ENCODE results near the gene ACTL7B. TPM values are rescaled to one million over a fixed set of nuclear protein-coding genes. Genes with fewer than 3 reads are reported as not detected.

The ACTL7B gene
- under 1 TPM; 0.08 to 0.25 TPM for total RNA-seq
- not detected for polyA plus RNA-seq (2013, experiment 1 of 2)
- polyA plus RNA-seq (2013, experiment 2 of 2): 0.08 TPM
- 0 to 0.29 (median 0) reads per million in 172 experiments for total RNA-seq

GRCh38 chr9:108855888-108856287 is at the start of gene ACTL7B:
Gene ACTL7B, minus strand, starts transcription at chr9:108855986. Its CDS starts 56 bp downstream, at chr9:108855930.
- ChIA-PET POLR2A (no interaction called here), CTCF (no interaction called here)
- ATAC-seq (ENCODE audit: poor library complexity) (no peak), DNase-seq (no peak)
- H3K27me3 ChIP-seq (ENCODE audit: control insufficient read depth in 1 of 2, insufficient read depth in 2 of 2, low read length in 2 of 2): no peaks in the 10 kb centered on the region
- Mint-ChIP-seq H3K27me3 (peaks cover 8% of the 10 kb centered on the region), H3K9me3 (no peaks in the 10 kb centered on the region), H3K27ac (no peak within 1 kb of the TSS), H3K4me1 (ENCODE audit: low read depth) (no peaks in the 10 kb centered on the region), H3K4me3 (no peak within 1 kb of the TSS), H3K36me3 (ENCODE audit: low read depth) (no peaks in the 10 kb centered on the region)
- no peak for TF ChIP-seq CTCF (IDR thresholded peaks at IDR 0.05)
- H3K4me1 ChIP-seq (ENCODE audit: insufficient read depth, low read length): no peaks in the 10 kb centered on the region
- H3K4me3 ChIP-seq (ENCODE audit: low read length): no peak within 1 kb of the TSS
- no peaks in the 10 kb centered on the region for H3K36me3 ChIP-seq (ENCODE audit: insufficient read depth, low read length)
- intact Hi-C loops (cut with DNase I, micrococcal nuclease): no loop called here
- H3K27ac ChIP-seq (ENCODE audit: low read depth in 1 of 2, low read length in 2 of 2): no peak within 1 kb of the TSS
- peaks cover 0 to 13% of the 10 kb centered on the region in 2 experiments for H3K9me3 ChIP-seq (ENCODE audit: control insufficient read depth in 1 of 2, insufficient read depth in 1 of 2, low read length in 2 of 2)

GRCh38 chr9:108905494-108905893 is 49.7 kb upstream of the ACTL7B start:
- Mint-ChIP-seq H3K27ac (no peak overlapping the region), H3K4me3 (no peak overlapping the region), H3K9me3 (no peaks in the 10 kb centered on the region), H3K36me3 (ENCODE audit: low read depth) (peaks cover 96% of the 10 kb centered on the region), H3K27me3 (no peaks in the 10 kb centered on the region), H3K4me1 (ENCODE audit: low read depth) (peaks cover 3% of the 10 kb centered on the region)
- Histone ChIP-seq H3K27me3 (ENCODE audit: control insufficient read depth in 1 of 2, insufficient read depth in 2 of 2, low read length in 2 of 2) (no peaks in the 10 kb centered on the region), H3K9me3 (ENCODE audit: control insufficient read depth in 1 of 2, insufficient read depth in 1 of 2, low read length in 2 of 2) (no peaks in the 10 kb centered on the region), H3K36me3 (ENCODE audit: insufficient read depth, low read length) (peaks cover 79% of the 10 kb centered on the region), H3K4me1 (ENCODE audit: insufficient read depth, low read length) (no peaks in the 10 kb centered on the region), H3K27ac (ENCODE audit: low read depth in 1 of 2, low read length in 2 of 2) (no peak overlapping the region), H3K4me3 (ENCODE audit: low read length) (no peak overlapping the region)
- ATAC-seq (ENCODE audit: poor library complexity) (no peak), DNase-seq (no peak)
- ChIA-PET CTCF (no interaction called here), POLR2A (no interaction called here)
- TF ChIP-seq CTCF (IDR thresholded peaks at IDR 0.05): no peak
- intact Hi-C loops (cut with DNase I, micrococcal nuclease): loop anchor here in 1 of 2 experiments (5.0 kb wide), 1 partner anchor 292 kb away; no protein-coding TSS in a partner anchor

- Histone ChIP-seq H3K27ac (ENCODE audit: low read depth in 1 of 2, low read length in 2 of 2) (no peak overlapping the region), H3K4me1 (ENCODE audit: insufficient read depth, low read length) (no peaks in the 10 kb centered on the region), H3K36me3 (ENCODE audit: insufficient read depth, low read length) (peaks cover 79% of the 10 kb centered on the region), H3K4me3 (ENCODE audit: low read length) (no peak overlapping the region), H3K27me3 (ENCODE audit: control insufficient read depth in 1 of 2, insufficient read depth in 2 of 2, low read length in 2 of 2) (no peaks in the 10 kb centered on the region), H3K9me3 (ENCODE audit: control insufficient read depth in 1 of 2, insufficient read depth in 1 of 2, low read length in 2 of 2) (no peaks in the 10 kb centered on the region)
- Mint-ChIP-seq H3K36me3 (ENCODE audit: low read depth) (peaks cover 96% of the 10 kb centered on the region), H3K4me3 (no peak overlapping the region), H3K27ac (no peak overlapping the region), H3K27me3 (no peaks in the 10 kb centered on the region), H3K4me1 (ENCODE audit: low read depth) (no peaks in the 10 kb centered on the region), H3K9me3 (no peaks in the 10 kb centered on the region)
- intact Hi-C loops (cut with DNase I, micrococcal nuclease): loop anchor here in 1 of 2 experiments (5.0 kb wide), 1 partner anchor 48 kb away; no protein-coding TSS in a partner anchor
- POLR2A ChIA-PET: interaction anchor here (0.7 kb wide), 1 partner anchor 30 kb away, joined by 4 read pairs; the partner anchor contains the start of gene ABITRAM
- no peak for TF ChIP-seq CTCF (IDR thresholded peaks at IDR 0.05)
- ATAC-seq (ENCODE audit: poor library complexity): no peak
- DNase-seq: no peak
- CTCF ChIA-PET: interaction anchor here (0.7 to 1.6 kb wide), 2 partner anchors 11 to 50 kb away, joined by 4 to 5 read pairs; no protein-coding TSS in a partner anchor
Observed at GRCh38 chr9:108904161-108904560, 48.4 kb upstream of the ACTL7B start.
